T follicular helper cell (primary cell): ENCODE data around the gene OR11G2.
"Not testable (repeated sequence)": the region's sequence is repeated elsewhere in the genome, so short reads cannot be mapped to it uniquely, and the experiment has no call there.

Experiments used
- DNase-seq: peaks from one replicate; pipeline ENCODE4 v3.0.0-alpha.2; 2020; ENCODE audit warnings: low read depth

Gene OR11G2

DNA sequence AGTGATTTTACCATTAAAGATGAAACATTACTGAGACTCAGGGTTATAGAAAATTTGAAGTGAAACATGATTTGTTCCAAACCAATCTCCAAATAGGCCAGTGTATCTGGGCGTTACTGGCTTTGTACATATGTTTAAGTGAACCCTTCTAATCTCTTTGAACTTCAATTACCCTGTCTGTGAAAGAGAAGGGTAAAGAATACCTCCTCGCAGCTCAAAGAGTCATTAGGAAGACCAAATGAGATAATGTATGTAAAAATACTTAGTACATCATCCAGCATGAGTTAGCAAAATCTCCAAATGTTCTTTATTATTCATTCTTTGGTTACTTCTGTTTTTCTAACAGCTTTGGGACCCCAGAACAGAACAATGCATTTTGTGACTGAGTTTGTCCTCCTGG is 32.7 kb downstream of the OR11G2 start, which contains the start of gene OR11H6:
TSS of gene OR11H6 (plus strand) at position 301 of the 400 bp plus-strand sequence. CDS start at position 301, 0 bp downstream.
- no peak for DNase-seq

DNA sequence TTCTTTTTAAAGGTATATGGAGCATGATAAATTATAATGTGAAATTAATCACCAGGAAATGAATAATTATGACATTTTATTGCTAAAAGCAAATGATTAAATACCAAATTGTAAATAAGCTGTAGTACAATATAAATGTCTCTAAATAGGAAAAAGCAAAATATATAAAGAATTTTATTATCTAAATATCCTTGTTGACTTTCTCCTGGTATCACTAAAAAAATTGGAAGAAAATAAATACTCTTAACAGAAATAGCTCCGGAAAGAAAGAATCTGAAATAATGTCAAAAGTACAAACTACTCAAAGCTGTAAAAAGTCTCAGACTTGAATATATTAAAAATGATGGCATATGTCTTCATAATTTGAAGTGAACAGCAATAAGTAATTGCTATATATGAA is 38.0 kb downstream of the OR11G2 start, which contains the start of gene OR11H7:
TSS of gene OR11H7 (plus strand) at position 301 of the 400 bp plus-strand sequence.
- no peak for DNase-seq

DNA sequence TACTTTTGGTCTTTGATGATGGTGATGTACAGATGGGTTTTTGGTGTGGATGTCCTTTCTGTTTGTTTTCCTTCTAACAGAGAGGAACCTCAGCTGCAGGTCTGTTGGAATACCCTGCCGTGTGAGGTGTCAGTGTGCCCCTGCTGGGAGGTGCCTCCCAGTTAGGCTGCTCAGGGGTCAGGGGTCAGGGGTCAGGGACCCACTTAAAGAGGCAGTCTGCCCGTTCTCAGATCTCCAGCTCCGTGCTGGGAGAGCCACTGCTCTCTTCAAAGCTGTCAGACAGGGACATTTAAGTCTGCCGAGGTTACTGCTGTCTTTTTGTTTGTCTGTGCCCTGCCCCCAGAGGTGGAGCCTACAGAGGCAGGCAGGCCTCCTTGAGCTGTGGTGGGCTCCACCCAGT is 44.7 kb downstream of the OR11G2 start:
- not testable (repeated sequence) for DNase-seq

- DNase-seq: no peak
Observed at GRCh38 chr14:20247646-20248246, 57.0 kb downstream of the OR11G2 start.
